Measurements from ENCODE around the gene DNAJA3.

DNAJA3 gene

GRCh38 chr16:4425378-4426020 lies at the start of gene DNAJA3:
Gene DNAJA3 (plus strand): TSS chr16:4425868. CDS start chr16:4425882, 14 bp downstream.
- DNase-seq, result peak; percentile 84

GRCh38 chr16:4376126-4376892 lies 49.4 kb upstream of the DNAJA3 start:
- DNase-seq, result no peak

GRCh38 chr16:4376893-4377572 lies 48.6 kb upstream of the DNAJA3 start:
- DNase-seq, result no peak

- DNase-seq, result no peak
Measured at GRCh38 chr16:4377573-4378154, 48.0 kb upstream of the DNAJA3 start.

GRCh38 chr16:4378161-4378666 lies 47.5 kb upstream of the DNAJA3 start:
- DNase-seq, result no peak

GRCh38 chr16:4378999-4379690 lies 46.5 kb upstream of the DNAJA3 start:
- no peak for DNase-seq

GRCh38 chr16:4380119-4381063 lies 45.3 kb upstream of the DNAJA3 start:
- no peak for DNase-seq

GRCh38 chr16:4381072-4381934 lies 44.4 kb upstream of the DNAJA3 start:
- no peak for DNase-seq

- DNase-seq, result no peak
Measured at GRCh38 chr16:4381935-4382794, 43.5 kb upstream of the DNAJA3 start.

GRCh38 chr16:4382795-4383357 lies 42.8 kb upstream of the DNAJA3 start:
- DNase-seq, result no peak

GRCh38 chr16:4383591-4384444 lies 41.9 kb upstream of the DNAJA3 start:
- DNase-seq, result no peak

- no peak for DNase-seq
Measured at GRCh38 chr16:4384509-4384942, 41.1 kb upstream of the DNAJA3 start.

- DNase-seq, result no peak
Measured at GRCh38 chr16:4385066-4385788, 40.4 kb upstream of the DNAJA3 start.

- DNase-seq, result no peak
Measured at GRCh38 chr16:4385789-4386450, 39.7 kb upstream of the DNAJA3 start.

- no peak for DNase-seq
Measured at GRCh38 chr16:4386451-4386805, 39.2 kb upstream of the DNAJA3 start.

- DNase-seq, result no peak
Measured at GRCh38 chr16:4386951-4387565, 38.6 kb upstream of the DNAJA3 start.
